Liver (tissue), 9 donors: ENCODE results near the gene GGCT. TPM values are rescaled to one million over a fixed set of nuclear protein-coding genes. Genes with fewer than 3 reads are reported as not detected.
A peak's percentile ranks its signal among the peaks of the same experiment; 100 is the strongest.

Experiments
- DNase-seq: peaks from one replicate; pipeline ENCODE4 v3.0.0-alpha.2; 2017; ENCODE audit warnings: low spot score
- H3K27ac ChIP-seq, 2 donors: one replicate each; pipeline ENCODE4 v1.7.0; 2013; ENCODE audit warnings: inconsistent platforms in 2 of 2, low read length in 2 of 2, control low read depth in 1 of 2, low read depth in 1 of 2, mild to moderate bottlenecking in 1 of 2
- H3K27me3 ChIP-seq, 4 donors: one replicate each; pipeline versions ENCODE4 v1.6.1 to v1.7.0; 2013; ENCODE audit warnings: low read length in 3 of 4, inconsistent platforms in 1 of 4, mild to moderate bottlenecking in 1 of 4, moderate library complexity in 1 of 4; ENCODE audit not compliant: control insufficient read depth in 4 of 4, insufficient read depth in 4 of 4
- H3K36me3 ChIP-seq, 4 donors: one replicate each; pipeline versions ENCODE4 v1.6.1 to v1.7.0; 2013; ENCODE audit warnings: low read length in 3 of 4, mild to moderate bottlenecking in 3 of 4, low read depth in 1 of 4, moderate library complexity in 1 of 4; ENCODE audit not compliant: control insufficient read depth in 4 of 4, insufficient read depth in 3 of 4
- H3K4me1 ChIP-seq, 4 donors: one replicate each; pipeline versions ENCODE4 v1.6.1 to v1.7.0; 2013; ENCODE audit warnings: low read length in 3 of 4, mild to moderate bottlenecking in 3 of 4, moderate library complexity in 1 of 4; ENCODE audit not compliant: control insufficient read depth in 4 of 4, insufficient read depth in 4 of 4
- H3K4me3 ChIP-seq, 3 donors: one replicate each; pipeline versions ENCODE4 v1.6.1 to v1.7.0; 2013; ENCODE audit warnings: low read length in 3 of 3, control low read depth in 1 of 3, low read depth in 1 of 3, mild to moderate bottlenecking in 1 of 3
- H3K9ac ChIP-seq, 2 donors: one replicate each; pipeline ENCODE4 v1.7.0; 2013; ENCODE audit warnings: low read length in 2 of 2, mild to moderate bottlenecking in 2 of 2, moderate library complexity in 2 of 2, control low read depth in 1 of 2, low read depth in 1 of 2
- H3K9me3 ChIP-seq, 4 donors: one replicate each; pipeline versions ENCODE4 v1.6.1 to v1.7.0; 2013; ENCODE audit warnings: low read length in 3 of 4; ENCODE audit not compliant: control insufficient read depth in 4 of 4
- EGR1 ChIP-seq, 2 donors: IDR thresholded peaks; 2 replicates each; pipeline ENCODE4 v1.6.1; 2016 to 2018; ENCODE audit warnings: antibody characterized with exemption in 2 of 2, low read depth in 2 of 2
- FOXA1 ChIP-seq: IDR thresholded peaks from 2 replicates; pipeline ENCODE4 v1.6.1; 2016; ENCODE audit warnings: antibody characterized with exemption
- FOXA2 ChIP-seq: IDR thresholded peaks from 2 replicates; pipeline ENCODE4 v1.6.1; 2016; ENCODE audit warnings: antibody characterized with exemption
- GABPA ChIP-seq, 2 donors: IDR thresholded peaks in 1 of 2; conservative IDR thresholded peaks in 1 of 2; 2 replicates each; pipeline ENCODE4 v1.6.1; 2016; ENCODE audit warnings: antibody characterized with exemption in 2 of 2, mild to moderate bottlenecking in 1 of 2, moderate library complexity in 1 of 2
- HNF4A ChIP-seq, 2 donors: conservative IDR thresholded peaks; 2 replicates each; pipeline ENCODE4 v1.6.1; 2016; ENCODE audit warnings: antibody characterized with exemption in 2 of 2, mild to moderate bottlenecking in 2 of 2
- HNF4G ChIP-seq: IDR thresholded peaks from 2 replicates; pipeline ENCODE4 v1.6.1; 2016; ENCODE audit warnings: antibody characterized with exemption
- JUND ChIP-seq, 2 donors: IDR thresholded peaks; 2 replicates each; pipeline ENCODE4 v1.6.1; 2016; ENCODE audit warnings: antibody characterized with exemption in 2 of 2
- NR2F2 ChIP-seq: IDR thresholded peaks from 2 replicates; pipeline ENCODE4 v1.6.1; 2016; ENCODE audit warnings: antibody characterized with exemption
- RAD21 ChIP-seq, 2 donors: IDR thresholded peaks; 2 replicates each; pipeline ENCODE4 v1.6.1; 2016; ENCODE audit warnings: antibody characterized with exemption in 2 of 2, mild to moderate bottlenecking in 2 of 2
- RXRA ChIP-seq, 2 donors: IDR thresholded peaks; 2 replicates each; pipeline ENCODE4 v1.6.1; 2017 to 2018; ENCODE audit warnings: antibody characterized with exemption in 2 of 2, mild to moderate bottlenecking in 1 of 2
- SP1 ChIP-seq: IDR thresholded peaks from 2 replicates; pipeline ENCODE4 v1.6.1; 2018; ENCODE audit warnings: antibody characterized with exemption, mild to moderate bottlenecking
- TAF1 ChIP-seq: conservative IDR thresholded peaks from 2 replicates; pipeline ENCODE4 v1.6.1; 2016; ENCODE audit warnings: antibody characterized with exemption, mild to moderate bottlenecking
- YY1 ChIP-seq: IDR thresholded peaks from 2 replicates; pipeline ENCODE4 v1.6.1; 2016; ENCODE audit warnings: antibody characterized with exemption, mild to moderate bottlenecking
- WGBS: extraction: QIAGEN DNeasy Blood & Tissue Kit; methylation state at CpG from one replicate; pipeline ENCODE4 v1.1.7; 2013; 5-methylcytosine and 5-hydroxymethylcytosine counted together
- polyA plus RNA-seq, 2 donors: library from polyadenylated mRNA; stranded (reverse) in 1 of 2; unstranded in 1 of 2; fragments of 200-250 nt in 1 of 2; fragments of >200 nt in 1 of 2; fragmentation: Nextera tagmentation in 1 of 2; extraction: Ambion mirVana in 1 of 2; gene quantifications; one replicate each; pipeline versions ENCODE4 v1.2.1 to v1.2.3, GENCODE V29; 2013 to 2015
- total RNA-seq, 2 donors: library from RNA; depleted of rRNA; stranded (reverse); fragments of >200 nt; gene quantifications; one replicate each; pipeline ENCODE4 v1.2.3, GENCODE V29; 2014
- TF ChIP-seq, protein P1 (sequence below): fragments of 150-350 bp; IDR thresholded peaks from 2 replicates; pipeline ENCODE4 v1.5.1; 2017; ENCODE audit warnings: improper control_type of control experiment, low read depth, low read length; ENCODE audit not compliant: missing input control
- TF ChIP-seq, protein P2 (sequence below): IDR thresholded peaks from 2 replicates; pipeline ENCODE4 v1.6.1; 2016; ENCODE audit warnings: antibody characterized with exemption, mild to moderate bottlenecking
- TF ChIP-seq, protein P3 (sequence below): IDR thresholded peaks from 2 replicates; pipeline ENCODE4 v1.6.1; 2016; ENCODE audit warnings: antibody characterized with exemption
- TF ChIP-seq, protein P4 (sequence below): IDR thresholded peaks from 2 replicates; pipeline ENCODE4 v1.6.1; 2016; ENCODE audit warnings: antibody characterized with exemption
- TF ChIP-seq, protein P5 (sequence below): IDR thresholded peaks from 2 replicates; pipeline ENCODE4 v1.6.1; 2016; ENCODE audit warnings: antibody characterized with exemption
- donor health status: healthy.
- donor health status: healthy.
- donor health status: healthy.
- donor health status: healthy.
- donor health status: healthy.

GGCT gene, protein sequence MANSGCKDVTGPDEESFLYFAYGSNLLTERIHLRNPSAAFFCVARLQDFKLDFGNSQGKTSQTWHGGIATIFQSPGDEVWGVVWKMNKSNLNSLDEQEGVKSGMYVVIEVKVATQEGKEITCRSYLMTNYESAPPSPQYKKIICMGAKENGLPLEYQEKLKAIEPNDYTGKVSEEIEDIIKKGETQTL
- total RNA-seq (10 to 100 TPM; 11.0 to 21.5 TPM), polyA plus RNA-seq (10 to 100 TPM; 21.2 to 22.5 TPM)

DNA sequence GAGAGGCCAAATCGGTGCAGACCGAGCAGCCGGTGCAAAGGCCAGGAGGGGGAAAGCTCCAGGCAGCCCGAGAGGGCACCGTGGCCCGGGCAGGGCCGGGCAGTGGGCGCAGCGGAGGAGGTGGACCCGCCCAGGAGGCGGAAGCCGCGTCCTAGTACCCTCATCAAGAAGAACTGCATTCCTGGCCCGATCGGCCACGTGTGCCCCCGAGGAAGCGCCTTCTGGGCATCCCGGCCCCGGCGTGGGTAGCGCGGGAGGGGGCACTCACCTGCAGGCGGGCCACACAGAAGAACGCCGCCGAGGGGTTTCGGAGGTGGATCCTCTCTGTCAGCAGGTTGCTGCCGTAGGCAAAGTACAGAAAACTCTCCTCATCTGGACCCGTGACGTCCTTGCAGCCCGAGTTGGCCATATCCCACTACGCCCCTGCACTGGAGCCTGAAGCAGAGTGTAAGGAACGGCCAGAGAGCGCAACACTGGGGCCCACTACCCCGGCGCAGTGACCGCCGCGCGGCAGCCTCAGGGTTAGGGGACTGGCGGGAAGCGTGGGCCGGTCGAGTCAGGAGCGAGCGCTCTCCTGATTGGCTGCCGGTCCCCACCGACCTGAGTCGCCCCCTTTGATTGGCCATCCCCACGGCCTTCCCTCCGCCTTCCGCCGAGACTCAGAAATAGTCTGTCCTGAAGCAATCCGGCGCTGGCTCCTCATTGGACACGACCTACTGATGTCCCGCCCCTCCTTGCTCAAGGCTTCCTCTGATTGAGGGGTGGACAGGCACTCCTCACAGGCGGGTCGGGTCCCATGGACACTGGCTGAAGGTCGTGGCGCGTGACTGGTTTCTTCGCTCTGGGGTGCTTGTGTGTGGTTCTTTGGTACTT is at the start of gene GGCT:
GGCT (minus strand) TSS at position 529 of the 873 bp plus-strand sequence; CDS start at position 409, 120 bp downstream.
- WGBS, result under 1% methylated on average over 64 of the region's 64 CpGs
- Histone ChIP-seq H3K27me3 (no peaks in the 10 kb centered on the region), H3K9ac (peak within 1 kb of the TSS; percentile 90 to 92), H3K36me3 (no peaks in the 10 kb centered on the region), H3K27ac (peak within 1 kb of the TSS; percentile 81 to 96), H3K4me3 (peak within 1 kb of the TSS; percentile 95 to 100 (median 99)), H3K9me3 (no peaks in the 10 kb centered on the region), H3K4me1 (peaks cover 3 to 12% (median 9%) of the 10 kb centered on the region in 4 donors)
- DNase-seq, result peak; percentile 95
- TF ChIP-seq TAF1, result peak; percentile 66
- TF ChIP-seq HNF4G, result no peak
- no peak for TF ChIP-seq FOXA2
- peak in 1 of 2 donors; percentile 23 for TF ChIP-seq RAD21 (IDR thresholded peaks at IDR 0.05)
- TF ChIP-seq, protein P1, sequence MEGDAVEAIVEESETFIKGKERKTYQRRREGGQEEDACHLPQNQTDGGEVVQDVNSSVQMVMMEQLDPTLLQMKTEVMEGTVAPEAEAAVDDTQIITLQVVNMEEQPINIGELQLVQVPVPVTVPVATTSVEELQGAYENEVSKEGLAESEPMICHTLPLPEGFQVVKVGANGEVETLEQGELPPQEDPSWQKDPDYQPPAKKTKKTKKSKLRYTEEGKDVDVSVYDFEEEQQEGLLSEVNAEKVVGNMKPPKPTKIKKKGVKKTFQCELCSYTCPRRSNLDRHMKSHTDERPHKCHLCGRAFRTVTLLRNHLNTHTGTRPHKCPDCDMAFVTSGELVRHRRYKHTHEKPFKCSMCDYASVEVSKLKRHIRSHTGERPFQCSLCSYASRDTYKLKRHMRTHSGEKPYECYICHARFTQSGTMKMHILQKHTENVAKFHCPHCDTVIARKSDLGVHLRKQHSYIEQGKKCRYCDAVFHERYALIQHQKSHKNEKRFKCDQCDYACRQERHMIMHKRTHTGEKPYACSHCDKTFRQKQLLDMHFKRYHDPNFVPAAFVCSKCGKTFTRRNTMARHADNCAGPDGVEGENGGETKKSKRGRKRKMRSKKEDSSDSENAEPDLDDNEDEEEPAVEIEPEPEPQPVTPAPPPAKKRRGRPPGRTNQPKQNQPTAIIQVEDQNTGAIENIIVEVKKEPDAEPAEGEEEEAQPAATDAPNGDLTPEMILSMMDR, result no peak
- TF ChIP-seq, protein P2, sequence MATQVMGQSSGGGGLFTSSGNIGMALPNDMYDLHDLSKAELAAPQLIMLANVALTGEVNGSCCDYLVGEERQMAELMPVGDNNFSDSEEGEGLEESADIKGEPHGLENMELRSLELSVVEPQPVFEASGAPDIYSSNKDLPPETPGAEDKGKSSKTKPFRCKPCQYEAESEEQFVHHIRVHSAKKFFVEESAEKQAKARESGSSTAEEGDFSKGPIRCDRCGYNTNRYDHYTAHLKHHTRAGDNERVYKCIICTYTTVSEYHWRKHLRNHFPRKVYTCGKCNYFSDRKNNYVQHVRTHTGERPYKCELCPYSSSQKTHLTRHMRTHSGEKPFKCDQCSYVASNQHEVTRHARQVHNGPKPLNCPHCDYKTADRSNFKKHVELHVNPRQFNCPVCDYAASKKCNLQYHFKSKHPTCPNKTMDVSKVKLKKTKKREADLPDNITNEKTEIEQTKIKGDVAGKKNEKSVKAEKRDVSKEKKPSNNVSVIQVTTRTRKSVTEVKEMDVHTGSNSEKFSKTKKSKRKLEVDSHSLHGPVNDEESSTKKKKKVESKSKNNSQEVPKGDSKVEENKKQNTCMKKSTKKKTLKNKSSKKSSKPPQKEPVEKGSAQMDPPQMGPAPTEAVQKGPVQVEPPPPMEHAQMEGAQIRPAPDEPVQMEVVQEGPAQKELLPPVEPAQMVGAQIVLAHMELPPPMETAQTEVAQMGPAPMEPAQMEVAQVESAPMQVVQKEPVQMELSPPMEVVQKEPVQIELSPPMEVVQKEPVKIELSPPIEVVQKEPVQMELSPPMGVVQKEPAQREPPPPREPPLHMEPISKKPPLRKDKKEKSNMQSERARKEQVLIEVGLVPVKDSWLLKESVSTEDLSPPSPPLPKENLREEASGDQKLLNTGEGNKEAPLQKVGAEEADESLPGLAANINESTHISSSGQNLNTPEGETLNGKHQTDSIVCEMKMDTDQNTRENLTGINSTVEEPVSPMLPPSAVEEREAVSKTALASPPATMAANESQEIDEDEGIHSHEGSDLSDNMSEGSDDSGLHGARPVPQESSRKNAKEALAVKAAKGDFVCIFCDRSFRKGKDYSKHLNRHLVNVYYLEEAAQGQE, result peak; percentile 83
- TF ChIP-seq FOXA1, result no peak
- TF ChIP-seq EGR1 (IDR thresholded peaks at IDR 0.05; ENCODE audit: low read depth in 2 of 2), result peak; percentile 91 to 97
- no peak for TF ChIP-seq JUND (IDR thresholded peaks at IDR 0.05)
- TF ChIP-seq, protein P3, sequence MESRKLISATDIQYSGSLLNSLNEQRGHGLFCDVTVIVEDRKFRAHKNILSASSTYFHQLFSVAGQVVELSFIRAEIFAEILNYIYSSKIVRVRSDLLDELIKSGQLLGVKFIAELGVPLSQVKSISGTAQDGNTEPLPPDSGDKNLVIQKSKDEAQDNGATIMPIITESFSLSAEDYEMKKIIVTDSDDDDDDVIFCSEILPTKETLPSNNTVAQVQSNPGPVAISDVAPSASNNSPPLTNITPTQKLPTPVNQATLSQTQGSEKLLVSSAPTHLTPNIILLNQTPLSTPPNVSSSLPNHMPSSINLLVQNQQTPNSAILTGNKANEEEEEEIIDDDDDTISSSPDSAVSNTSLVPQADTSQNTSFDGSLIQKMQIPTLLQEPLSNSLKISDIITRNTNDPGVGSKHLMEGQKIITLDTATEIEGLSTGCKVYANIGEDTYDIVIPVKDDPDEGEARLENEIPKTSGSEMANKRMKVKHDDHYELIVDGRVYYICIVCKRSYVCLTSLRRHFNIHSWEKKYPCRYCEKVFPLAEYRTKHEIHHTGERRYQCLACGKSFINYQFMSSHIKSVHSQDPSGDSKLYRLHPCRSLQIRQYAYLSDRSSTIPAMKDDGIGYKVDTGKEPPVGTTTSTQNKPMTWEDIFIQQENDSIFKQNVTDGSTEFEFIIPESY, result no peak
- TF ChIP-seq SP1, result peak; percentile 100
- TF ChIP-seq GABPA (IDR thresholded peaks at IDR 0.05 in 1 of 2, conservative IDR thresholded peaks at IDR 0.05 in 1 of 2), result peak in 1 of 2 donors; percentile 87
- TF ChIP-seq NR2F2, result peak; percentile 37
- peak; percentile 55 to 68 for TF ChIP-seq RXRA (IDR thresholded peaks at IDR 0.05)
- TF ChIP-seq, protein P4, sequence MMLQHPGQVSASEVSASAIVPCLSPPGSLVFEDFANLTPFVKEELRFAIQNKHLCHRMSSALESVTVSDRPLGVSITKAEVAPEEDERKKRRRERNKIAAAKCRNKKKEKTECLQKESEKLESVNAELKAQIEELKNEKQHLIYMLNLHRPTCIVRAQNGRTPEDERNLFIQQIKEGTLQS, result no peak
- TF ChIP-seq, protein P5, sequence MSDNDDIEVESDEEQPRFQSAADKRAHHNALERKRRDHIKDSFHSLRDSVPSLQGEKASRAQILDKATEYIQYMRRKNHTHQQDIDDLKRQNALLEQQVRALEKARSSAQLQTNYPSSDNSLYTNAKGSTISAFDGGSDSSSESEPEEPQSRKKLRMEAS, result peak; percentile 68
- TF ChIP-seq HNF4A (conservative IDR thresholded peaks at IDR 0.05), result peak; percentile 25 to 41
- TF ChIP-seq YY1, result peak; percentile 84
